Measurements from ENCODE around the gene LIAS. TPM values are rescaled to one million over a fixed set of nuclear protein-coding genes. Genes with fewer than 3 reads are reported as not detected.

LIAS gene
- total and polyA plus RNA-seq, 2 of the 13 experiments (the other 11 are each of a cell fraction or from before 2014, with no cell fraction given) = 16.0 to 16.6 TPM

DNA sequence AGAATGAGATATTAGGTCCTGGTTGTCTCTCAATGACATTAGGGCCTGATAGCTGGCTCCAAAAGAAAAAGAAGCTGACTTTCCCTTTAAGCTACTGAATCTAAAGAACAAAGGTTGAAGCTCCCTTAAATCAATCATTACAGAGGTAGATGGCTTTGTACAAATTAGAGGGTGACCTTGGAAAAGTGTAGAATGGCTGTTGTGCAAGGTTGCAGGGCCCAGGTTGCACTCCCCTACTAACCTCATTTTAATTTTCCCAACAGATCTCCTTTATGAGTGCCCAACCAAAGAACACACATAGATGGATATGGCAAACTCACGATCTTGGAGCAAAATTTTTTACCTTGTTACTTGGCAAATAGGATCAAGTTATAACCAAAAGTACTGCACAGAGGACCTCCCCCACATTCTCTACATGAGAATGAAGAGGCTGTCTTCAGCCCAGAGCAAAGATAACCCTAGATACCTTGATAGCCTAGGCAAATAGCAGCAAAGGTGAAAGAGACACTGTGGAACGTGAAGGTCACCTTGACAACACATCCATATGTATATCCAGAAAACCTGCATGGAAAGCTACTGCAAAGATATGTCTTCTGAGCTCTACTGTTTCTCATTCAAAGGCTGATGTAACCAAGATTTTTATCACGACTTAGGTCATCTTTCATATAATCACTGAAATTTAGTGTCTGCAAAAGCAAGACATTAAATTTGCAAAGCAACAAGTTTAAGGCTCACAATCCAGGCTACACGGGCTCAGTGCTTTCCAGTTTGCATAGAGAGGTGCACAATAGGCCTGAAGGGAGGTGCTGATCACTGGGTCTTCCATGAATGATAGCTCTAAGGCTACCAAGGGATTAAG lies 29.2 kb upstream of the LIAS start (continued):
- TF ChIP-seq, protein P1, sequence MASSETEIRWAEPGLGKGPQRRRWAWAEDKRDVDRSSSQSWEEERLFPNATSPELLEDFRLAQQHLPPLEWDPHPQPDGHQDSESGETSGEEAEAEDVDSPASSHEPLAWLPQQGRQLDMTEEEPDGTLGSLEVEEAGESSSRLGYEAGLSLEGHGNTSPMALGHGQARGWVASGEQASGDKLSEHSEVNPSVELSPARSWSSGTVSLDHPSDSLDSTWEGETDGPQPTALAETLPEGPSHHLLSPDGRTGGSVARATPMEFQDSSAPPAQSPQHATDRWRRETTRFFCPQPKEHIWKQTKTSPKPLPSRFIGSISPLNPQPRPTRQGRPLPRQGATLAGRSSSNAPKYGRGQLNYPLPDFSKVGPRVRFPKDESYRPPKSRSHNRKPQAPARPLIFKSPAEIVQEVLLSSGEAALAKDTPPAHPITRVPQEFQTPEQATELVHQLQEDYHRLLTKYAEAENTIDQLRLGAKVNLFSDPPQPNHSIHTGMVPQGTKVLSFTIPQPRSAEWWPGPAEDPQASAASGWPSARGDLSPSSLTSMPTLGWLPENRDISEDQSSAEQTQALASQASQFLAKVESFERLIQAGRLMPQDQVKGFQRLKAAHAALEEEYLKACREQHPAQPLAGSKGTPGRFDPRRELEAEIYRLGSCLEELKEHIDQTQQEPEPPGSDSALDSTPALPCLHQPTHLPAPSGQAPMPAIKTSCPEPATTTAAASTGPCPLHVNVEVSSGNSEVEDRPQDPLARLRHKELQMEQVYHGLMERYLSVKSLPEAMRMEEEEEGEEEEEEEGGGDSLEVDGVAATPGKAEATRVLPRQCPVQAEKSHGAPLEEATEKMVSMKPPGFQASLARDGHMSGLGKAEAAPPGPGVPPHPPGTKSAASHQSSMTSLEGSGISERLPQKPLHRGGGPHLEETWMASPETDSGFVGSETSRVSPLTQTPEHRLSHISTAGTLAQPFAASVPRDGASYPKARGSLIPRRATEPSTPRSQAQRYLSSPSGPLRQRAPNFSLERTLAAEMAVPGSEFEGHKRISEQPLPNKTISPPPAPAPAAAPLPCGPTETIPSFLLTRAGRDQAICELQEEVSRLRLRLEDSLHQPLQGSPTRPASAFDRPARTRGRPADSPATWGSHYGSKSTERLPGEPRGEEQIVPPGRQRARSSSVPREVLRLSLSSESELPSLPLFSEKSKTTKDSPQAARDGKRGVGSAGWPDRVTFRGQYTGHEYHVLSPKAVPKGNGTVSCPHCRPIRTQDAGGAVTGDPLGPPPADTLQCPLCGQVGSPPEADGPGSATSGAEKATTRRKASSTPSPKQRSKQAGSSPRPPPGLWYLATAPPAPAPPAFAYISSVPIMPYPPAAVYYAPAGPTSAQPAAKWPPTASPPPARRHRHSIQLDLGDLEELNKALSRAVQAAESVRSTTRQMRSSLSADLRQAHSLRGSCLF (CRISPR knock-in tag; IDR thresholded peaks at IDR 0.05; ENCODE audit: borderline replicate concordance) = no peak
- TF ChIP-seq TRIM24 (CRISPR knock-in tag; IDR thresholded peaks at IDR 0.05) (no peak), MLLT10 (CRISPR knock-in tag; IDR thresholded peaks at IDR 0.05) (no peak), MED1 (CRISPR knock-in tag; IDR thresholded peaks at IDR 0.05) (peak; percentile 64), MTA3 (CRISPR knock-in tag; IDR thresholded peaks at IDR 0.05) (no peak), TOE1 (CRISPR knock-in tag; IDR thresholded peaks at IDR 0.05) (no peak; the same call in 1 of the 2 replicates), ZNF670 (CRISPR knock-in tag; IDR thresholded peaks at IDR 0.05; ENCODE audit: borderline replicate concordance) (no peak), ARNTL (CRISPR knock-in tag; IDR thresholded peaks at IDR 0.05) (no peak), KAT2B (IDR thresholded peaks at IDR 0.05; ENCODE audit: borderline replicate concordance, low read depth, low read length) (no peak), FOXA1 (IDR thresholded peaks at IDR 0.05) (no peak), FOXA1 (CRISPR knock-in tag; IDR thresholded peaks at IDR 0.05) (peak; percentile 89), SIN3A (IDR thresholded peaks at IDR 0.05; ENCODE audit: borderline replicate concordance, low read depth, low read length) (no peak), SNAI1 (CRISPR knock-in tag; IDR thresholded peaks at IDR 0.05; ENCODE audit: borderline replicate concordance) (no peak), KDM3A (CRISPR knock-in tag; IDR thresholded peaks at IDR 0.05; ENCODE audit: low read depth) (no peak)
- TF ChIP-seq, protein P2, sequence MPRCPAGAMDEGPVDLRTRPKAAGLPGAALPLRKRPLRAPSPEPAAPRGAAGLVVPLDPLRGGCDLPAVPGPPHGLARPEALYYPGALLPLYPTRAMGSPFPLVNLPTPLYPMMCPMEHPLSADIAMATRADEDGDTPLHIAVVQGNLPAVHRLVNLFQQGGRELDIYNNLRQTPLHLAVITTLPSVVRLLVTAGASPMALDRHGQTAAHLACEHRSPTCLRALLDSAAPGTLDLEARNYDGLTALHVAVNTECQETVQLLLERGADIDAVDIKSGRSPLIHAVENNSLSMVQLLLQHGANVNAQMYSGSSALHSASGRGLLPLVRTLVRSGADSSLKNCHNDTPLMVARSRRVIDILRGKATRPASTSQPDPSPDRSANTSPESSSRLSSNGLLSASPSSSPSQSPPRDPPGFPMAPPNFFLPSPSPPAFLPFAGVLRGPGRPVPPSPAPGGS (CRISPR knock-in tag; IDR thresholded peaks at IDR 0.05) = no peak
- TF ChIP-seq, protein P3, sequence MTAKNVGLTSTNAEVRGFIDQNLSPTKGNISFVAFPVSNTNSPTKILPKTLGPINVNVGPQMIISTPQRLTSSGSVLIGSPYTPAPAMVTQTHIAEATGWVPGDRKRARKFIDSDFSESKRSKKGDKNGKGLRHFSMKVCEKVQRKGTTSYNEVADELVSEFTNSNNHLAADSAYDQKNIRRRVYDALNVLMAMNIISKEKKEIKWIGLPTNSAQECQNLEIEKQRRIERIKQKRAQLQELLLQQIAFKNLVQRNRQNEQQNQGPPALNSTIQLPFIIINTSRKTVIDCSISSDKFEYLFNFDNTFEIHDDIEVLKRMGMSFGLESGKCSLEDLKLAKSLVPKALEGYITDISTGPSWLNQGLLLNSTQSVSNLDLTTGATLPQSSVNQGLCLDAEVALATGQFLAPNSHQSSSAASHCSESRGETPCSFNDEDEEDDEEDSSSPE (CRISPR knock-in tag; IDR thresholded peaks at IDR 0.05) = no peak
- TF ChIP-seq, protein P4, sequence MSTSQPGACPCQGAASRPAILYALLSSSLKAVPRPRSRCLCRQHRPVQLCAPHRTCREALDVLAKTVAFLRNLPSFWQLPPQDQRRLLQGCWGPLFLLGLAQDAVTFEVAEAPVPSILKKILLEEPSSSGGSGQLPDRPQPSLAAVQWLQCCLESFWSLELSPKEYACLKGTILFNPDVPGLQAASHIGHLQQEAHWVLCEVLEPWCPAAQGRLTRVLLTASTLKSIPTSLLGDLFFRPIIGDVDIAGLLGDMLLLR (CRISPR knock-in tag; IDR thresholded peaks at IDR 0.05) = no peak

Data from HepG2 (cell line).